NCI-H774 (cell line): ENCODE measurements around the gene UBE2I.
"Not testable (repeated sequence)": the region's sequence is repeated elsewhere in the genome, so short reads cannot be mapped to it uniquely, and the experiment has no call there.

Experiments
- DNase-seq: peaks from one replicate; lab custom pipeline; 2025; lab: John Stamatoyannopoulos, UW

UBE2I gene

GRCh38 chr16:1314399-1315068 is 5.1 kb downstream of the UBE2I start:
- DNase-seq, result no peak

- DNase-seq, result no peak
These were observed 5.9 kb downstream of the UBE2I start for GRCh38 chr16:1315081-1316032.

- no peak for DNase-seq
These were observed 6.6 kb downstream of the UBE2I start for GRCh38 chr16:1316033-1316405.

GRCh38 chr16:1317479-1318267 is 8.2 kb downstream of the UBE2I start:
- DNase-seq, result no peak

GRCh38 chr16:1318268-1318545 is 8.8 kb downstream of the UBE2I start:
- DNase-seq, result no peak

GRCh38 chr16:1319041-1319440 is 9.6 kb downstream of the UBE2I start:
- DNase-seq, result no peak

- no peak for DNase-seq
These were observed 10.7 kb downstream of the UBE2I start for GRCh38 chr16:1320097-1320496.

- DNase-seq, result no peak
These were observed 11.3 kb downstream of the UBE2I start for GRCh38 chr16:1320658-1321240.

GRCh38 chr16:1322407-1322806 is 13.0 kb downstream of the UBE2I start:
- no peak for DNase-seq

- DNase-seq, result no peak
These were observed 14.1 kb downstream of the UBE2I start for GRCh38 chr16:1323296-1324239.

- DNase-seq, result no peak
These were observed 14.9 kb downstream of the UBE2I start for GRCh38 chr16:1324286-1324826.

- no peak for DNase-seq
These were observed 15.8 kb downstream of the UBE2I start for GRCh38 chr16:1325261-1325660.

- no peak for DNase-seq
These were observed 16.4 kb downstream of the UBE2I start for GRCh38 chr16:1325673-1326371.

- DNase-seq, result no peak
These were observed 17.0 kb downstream of the UBE2I start for GRCh38 chr16:1326391-1326790.

GRCh38 chr16:1326946-1327618 is 17.6 kb downstream of the UBE2I start:
- no peak for DNase-seq

GRCh38 chr16:1327619-1327947 is 18.1 kb downstream of the UBE2I start:
- DNase-seq, result no peak

GRCh38 chr16:1328136-1328535 is 18.7 kb downstream of the UBE2I start:
- DNase-seq, result not testable (repeated sequence)

- not testable (repeated sequence) for DNase-seq
These were observed 19.5 kb downstream of the UBE2I start for GRCh38 chr16:1328961-1329360.

- no peak for DNase-seq
These were observed 21.0 kb downstream of the UBE2I start for GRCh38 chr16:1330260-1330914.
